Neuronal stem cell (in vitro differentiated cells): ENCODE results near the gene SLC17A2.
"Not testable (repeated sequence)": the region's sequence is repeated elsewhere in the genome, so short reads cannot be mapped to it uniquely, and the experiment has no call there.

Source experiments
- DNase-seq: peaks from one replicate; pipeline ENCODE4 v3.0.0-alpha.2; 2013; ENCODE audit warnings: low spot score
- H2AFZ ChIP-seq: one replicate; pipeline ENCODE4 v1.6.1; 2013; ENCODE audit warnings: mild to moderate bottlenecking, low read length, inconsistent platforms
- H2AK5ac ChIP-seq: 2 replicates; pipeline ENCODE4 v1.6.1; 2013; ENCODE audit warnings: low read depth, mild to moderate bottlenecking, inconsistent platforms, low read length, moderate library complexity, mixed read lengths
- H2BK120ac ChIP-seq: 2 replicates; pipeline ENCODE4 v1.6.1; 2013; ENCODE audit warnings: low read depth, mild to moderate bottlenecking, inconsistent platforms, low read length, moderate library complexity, mixed read lengths
- H2BK12ac ChIP-seq: one replicate; pipeline ENCODE4 v1.6.1; 2013; ENCODE audit warnings: low read length, inconsistent platforms
- H2BK15ac ChIP-seq: 2 replicates; pipeline ENCODE4 v1.6.1; 2013; ENCODE audit warnings: mild to moderate bottlenecking, low read length, inconsistent platforms, mixed read lengths
- H2BK5ac ChIP-seq: one replicate; pipeline ENCODE4 v1.6.1; 2013; ENCODE audit warnings: inconsistent platforms, mild to moderate bottlenecking, low read length, moderate library complexity
- H3K14ac ChIP-seq: one replicate; pipeline ENCODE4 v1.6.1; 2013; ENCODE audit warnings: low read length, inconsistent platforms
- H3K18ac ChIP-seq: 2 replicates; pipeline ENCODE4 v1.6.1; 2013; ENCODE audit warnings: low read length, inconsistent platforms
- H3K23ac ChIP-seq: 2 replicates; pipeline ENCODE4 v1.6.1; 2013; ENCODE audit warnings: low read depth, mild to moderate bottlenecking, mixed read lengths, low read length, inconsistent platforms; ENCODE audit not compliant: poor library complexity
- H3K27ac ChIP-seq: replicated peaks from 3 replicates; pipeline ENCODE4 v1.5.1; 2013; ENCODE audit warnings: low read length, inconsistent platforms
- H3K27me3 ChIP-seq, 3 experiments: 2 replicates each; pipeline ENCODE4 v1.6.1; 2013; ENCODE audit warnings: low read length in 3 of 3, mild to moderate bottlenecking in 2 of 3, inconsistent platforms in 1 of 3, low read depth in 1 of 3, mixed read lengths in 1 of 3, moderate library complexity in 1 of 3; ENCODE audit not compliant: control insufficient read depth in 3 of 3, insufficient read depth in 3 of 3
- H3K36me3 ChIP-seq, 2 donors: replicated peaks in 1 of 2; 2 replicates each; pipeline ENCODE4 v1.6.1; 2013; ENCODE audit warnings: low read length in 2 of 2; ENCODE audit not compliant: control insufficient read depth in 2 of 2, insufficient read depth in 2 of 2
- H3K4ac ChIP-seq: 2 replicates; pipeline ENCODE4 v1.6.1; 2013; ENCODE audit warnings: inconsistent platforms, mild to moderate bottlenecking, low read length, moderate library complexity
- H3K4me1 ChIP-seq, 2 donors: 1 replicate in 1 of 2; 2 replicates in 1 of 2; pipeline ENCODE4 v1.6.1; 2013; ENCODE audit warnings: low read length in 2 of 2, low read depth in 1 of 2; ENCODE audit not compliant: control insufficient read depth in 2 of 2, insufficient read depth in 1 of 2
- H3K4me2 ChIP-seq: one replicate; pipeline ENCODE4 v1.6.1; 2013; ENCODE audit warnings: mild to moderate bottlenecking, low read length, inconsistent platforms; ENCODE audit not compliant: insufficient read depth, poor library complexity, severe bottlenecking
- H3K4me3 ChIP-seq, 2 donors: 2 replicates each; pipeline ENCODE4 v1.5.1; 2013; ENCODE audit warnings: low read length in 2 of 2, mild to moderate bottlenecking in 2 of 2, inconsistent platforms in 1 of 2, moderate library complexity in 1 of 2
- H3K79me1 ChIP-seq: one replicate; pipeline ENCODE4 v1.6.1; 2013; ENCODE audit warnings: low read depth, mild to moderate bottlenecking, inconsistent platforms, low read length, moderate library complexity
- H3K9ac ChIP-seq: one replicate; pipeline ENCODE4 v1.6.1; 2013; ENCODE audit warnings: mild to moderate bottlenecking, low read depth, low read length, inconsistent platforms; ENCODE audit not compliant: poor library complexity
- H3K9me3 ChIP-seq, 2 donors: replicated peaks in 1 of 2; 2 replicates each; pipeline versions ENCODE3 to v1.6.1; 2013; ENCODE audit warnings: low read length in 2 of 2, mild to moderate bottlenecking in 2 of 2, inconsistent platforms in 1 of 2, low read depth in 1 of 2, mixed read lengths in 1 of 2, moderate library complexity in 1 of 2; ENCODE audit not compliant: control insufficient read depth in 2 of 2, insufficient read depth in 1 of 2
- H4K8ac ChIP-seq: one replicate; pipeline ENCODE4 v1.6.1; 2013; ENCODE audit warnings: low read depth, mild to moderate bottlenecking, inconsistent platforms, low read length, moderate library complexity
- H4K91ac ChIP-seq: one replicate; pipeline ENCODE4 v1.6.1; 2013; ENCODE audit warnings: low read length, low read depth, mild to moderate bottlenecking, inconsistent platforms; ENCODE audit not compliant: poor library complexity
- WGBS, 2 donors: extraction: QIAGEN DNeasy Blood & Tissue Kit; methylation state at CpG; one replicate each; pipeline ENCODE4 v1.1.7; 2013; ENCODE audit warnings: missing lambda C conversion rate in 2 of 2, mixed read lengths in 1 of 2; ENCODE audit not compliant: insufficient read length in 2 of 2, insufficient replicate concordance in 1 of 2; ENCODE audit errors: extremely low coverage in 2 of 2; 5-methylcytosine and 5-hydroxymethylcytosine counted together

Gene SLC17A2

GRCh38 chr6:25945738-25946137, 15.2 kb upstream of the SLC17A2 start:
- H3K14ac ChIP-seq, H2AFZ ChIP-seq, H2BK5ac ChIP-seq, H4K8ac ChIP-seq, H3K23ac ChIP-seq, H3K4ac ChIP-seq, H2BK12ac ChIP-seq, H3K36me3 ChIP-seq, H2BK120ac ChIP-seq, H4K91ac ChIP-seq, H3K9ac ChIP-seq, H3K18ac ChIP-seq, H2AK5ac ChIP-seq, H3K79me1 ChIP-seq, H3K4me3 ChIP-seq, H3K27ac ChIP-seq, H3K9me3 ChIP-seq, H3K27me3 ChIP-seq, H3K4me1 ChIP-seq, H2BK15ac ChIP-seq, H3K4me2 ChIP-seq, DNase-seq: not testable (repeated sequence)
- no CpG with 5 or more reads among the region's 3 CpGs for WGBS, 2 donors

GRCh38 chr6:25944688-25945574, 14.4 kb upstream of the SLC17A2 start:
- Histone ChIP-seq H3K4me2 (no peak overlapping the region), H2BK15ac (no peak overlapping the region)
- WGBS, 2 donors = no CpG with 5 or more reads among the region's 8 CpGs

GRCh38 chr6:25943887-25944286, 13.4 kb upstream of the SLC17A2 start:
- Histone ChIP-seq H2AK5ac (no peak overlapping the region), H3K4me1 (no peaks in the 10 kb centered on the region), H3K4me3 (no peak overlapping the region), H3K14ac (no peak overlapping the region), H3K4ac (no peak overlapping the region), H2BK5ac (no peak overlapping the region), H3K23ac (no peak overlapping the region), H3K18ac (no peak overlapping the region), H3K36me3 (no peaks in the 10 kb centered on the region), H3K9ac (no peak overlapping the region), H3K4me2 (no peak overlapping the region), H2BK15ac (no peak overlapping the region), H3K79me1 (no peaks in the 10 kb centered on the region), H2AFZ (no peak overlapping the region), H4K91ac (no peak overlapping the region), H3K9me3 (no peaks in the 10 kb centered on the region), H3K27me3 (no peaks in the 10 kb centered on the region), H3K27ac (no peak overlapping the region), H4K8ac (no peak overlapping the region), H2BK12ac (no peak overlapping the region), H2BK120ac (no peak overlapping the region)
- no peak for DNase-seq
- no CpG with 5 or more reads among the region's 1 CpG for WGBS, 2 donors

More at GRCh38 chr6:25944688-25945574, 14.4 kb upstream of the SLC17A2 start:
- Histone ChIP-seq H2BK120ac (no peak overlapping the region), H3K4me1 (no peaks in the 10 kb centered on the region), H2AFZ (no peak overlapping the region), H3K79me1 (no peaks in the 10 kb centered on the region), H3K4ac (no peak overlapping the region), H3K4me3 (no peak overlapping the region), H3K18ac (no peak overlapping the region), H2BK12ac (no peak overlapping the region), H3K27me3 (no peaks in the 10 kb centered on the region), H4K8ac (no peak overlapping the region), H4K91ac (no peak overlapping the region), H3K9me3 (no peaks in the 10 kb centered on the region), H3K9ac (no peak overlapping the region), H3K27ac (no peak overlapping the region), H3K36me3 (no peaks in the 10 kb centered on the region), H2BK5ac (no peak overlapping the region), H3K14ac (no peak overlapping the region), H2AK5ac (no peak overlapping the region), H3K23ac (no peak overlapping the region)
- no peak for DNase-seq

- no peak overlapping the region for H3K4ac ChIP-seq
- H2BK120ac ChIP-seq = no peak overlapping the region
- peak; percentile 23 for DNase-seq
- H2BK15ac ChIP-seq = no peak overlapping the region
- H2AFZ ChIP-seq = no peak overlapping the region
- no peaks in the 10 kb centered on the region for H3K27me3 ChIP-seq
- no peak overlapping the region for H3K23ac ChIP-seq
- no peak overlapping the region for H3K27ac ChIP-seq
- WGBS, 2 donors = no CpG with 5 or more reads among the region's 3 CpGs
- no peak overlapping the region for H3K9ac ChIP-seq
- no peak overlapping the region for H4K91ac ChIP-seq
- no peak overlapping the region for H4K8ac ChIP-seq
- no peaks in the 10 kb centered on the region for H3K9me3 ChIP-seq
- no peaks in the 10 kb centered on the region for H3K4me1 ChIP-seq
- no peak overlapping the region for H3K18ac ChIP-seq
- H3K36me3 ChIP-seq = no peaks in the 10 kb centered on the region
- H3K79me1 ChIP-seq = no peaks in the 10 kb centered on the region
- H2BK5ac ChIP-seq = no peak overlapping the region
- H3K14ac ChIP-seq = no peak overlapping the region
- no peak overlapping the region for H2BK12ac ChIP-seq
- no peak overlapping the region for H3K4me3 ChIP-seq
- no peak overlapping the region for H3K4me2 ChIP-seq
- no peak overlapping the region for H2AK5ac ChIP-seq
Observed at GRCh38 chr6:25942561-25943147, 12.2 kb upstream of the SLC17A2 start.
